HuH-7 (cell line): ENCODE results near the gene RBKS.

ENCODE experiments used
- DNase-seq: peaks from one replicate; pipeline ENCODE4 v3.0.0; 2011; ENCODE audit warnings: low spot score

The RBKS gene

DNA sequence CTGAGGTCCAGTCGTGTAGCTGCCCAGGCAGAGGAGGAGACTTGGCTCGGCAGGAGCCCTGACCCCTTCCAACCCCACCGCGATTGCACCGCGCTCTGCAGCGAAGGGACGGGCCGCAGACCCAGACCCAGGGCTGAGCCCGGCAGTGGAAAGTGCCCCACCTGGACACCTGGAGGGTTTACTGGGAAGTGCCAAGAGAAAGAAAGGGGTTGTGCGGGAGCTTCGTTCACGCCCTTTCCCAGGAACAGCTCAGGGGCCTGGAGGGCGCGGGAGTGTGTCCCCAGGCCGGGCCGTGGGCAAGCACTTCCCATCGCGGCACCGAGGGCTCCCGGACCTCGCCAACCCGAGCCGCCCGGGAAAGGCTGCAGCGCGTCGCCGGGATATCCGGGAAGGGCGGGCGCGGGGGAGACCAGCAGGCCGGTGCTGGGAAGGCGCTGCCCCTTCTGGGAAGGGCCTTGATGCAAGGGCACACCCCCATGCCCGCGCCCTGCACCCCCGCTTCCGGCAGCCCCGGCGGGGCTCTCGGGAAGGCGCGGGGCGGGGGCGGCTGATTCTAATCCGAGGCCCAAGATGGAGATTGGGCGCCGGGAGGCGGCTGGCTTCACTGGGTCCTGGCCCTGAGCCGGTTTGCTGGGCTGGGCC is 154.8 kb downstream of the RBKS start:
- DNase-seq, result no peak

- no peak for DNase-seq
Observed at GRCh38 chr2:27734305-27734704, 155.9 kb downstream of the RBKS start.
